Hepatocyte (in vitro differentiated cells): ENCODE data around the gene CFHR2. TPM values are rescaled to one million over a fixed set of nuclear protein-coding genes. Genes with fewer than 3 reads are reported as not detected.
"Not testable (repeated sequence)": the region's sequence is repeated elsewhere in the genome, so short reads cannot be mapped to it uniquely, and the experiment has no call there.

Source experiments
- DNase-seq: peaks from one replicate; pipeline ENCODE4 v3.0.0-alpha.2; 2016; ENCODE audit warnings: low spot score
- H2AFZ ChIP-seq: fragments of 200-600 bp; sonication (generic); 2 replicates; pipeline ENCODE4 v1.6.0; 2016; ENCODE audit warnings: antibody characterized with exemption, mild to moderate bottlenecking
- H3K27ac ChIP-seq: fragments of 200-600 bp; sonication (generic); 2 replicates; pipeline ENCODE4 v1.5.1; 2016; ENCODE audit warnings: mild to moderate bottlenecking
- H3K27me3 ChIP-seq: fragments of 200-600 bp; sonication (generic); 2 replicates; pipeline ENCODE4 v1.6.1; 2016
- H3K36me3 ChIP-seq: fragments of 200-600 bp; sonication (generic); replicated peaks from 2 replicates; pipeline ENCODE4 v1.5.1; 2016; ENCODE audit warnings: low read depth; ENCODE audit not compliant: insufficient read depth
- H3K4me1 ChIP-seq: fragments of 200-600 bp; sonication (generic); 2 replicates; pipeline ENCODE4 v1.5.1; 2016; ENCODE audit warnings: mild to moderate bottlenecking, moderate library complexity; ENCODE audit not compliant: insufficient read depth
- H3K4me2 ChIP-seq: fragments of 200-600 bp; sonication (generic); 2 replicates; pipeline ENCODE4 v1.6.0; 2016
- H3K4me3 ChIP-seq: fragments of 200-600 bp; sonication (generic); 2 replicates; pipeline ENCODE4 v1.5.1; 2016; ENCODE audit warnings: mild to moderate bottlenecking
- H3K79me2 ChIP-seq: fragments of 200-600 bp; sonication (generic); 2 replicates; pipeline ENCODE4 v1.6.0; 2017; ENCODE audit warnings: mild to moderate bottlenecking
- H3K9me2 ChIP-seq: fragments of 200-600 bp; sonication (generic); replicated peaks from 2 replicates; pipeline ENCODE4 v1.6.0; 2017; ENCODE audit warnings: mild to moderate bottlenecking; ENCODE audit not compliant: insufficient read depth
- H3K9me3 ChIP-seq: fragments of 200-600 bp; sonication (generic); 2 replicates; pipeline ENCODE4 v1.5.1; 2016; ENCODE audit warnings: low read depth, mild to moderate bottlenecking
- H4K20me1 ChIP-seq: fragments of 200-600 bp; sonication (generic); 2 replicates; pipeline ENCODE4 v1.6.0; 2016; ENCODE audit warnings: mild to moderate bottlenecking; ENCODE audit not compliant: insufficient read depth, poor library complexity, severe bottlenecking
- EZH2 ChIP-seq: fragments of 200-600 bp; sonication (generic); IDR thresholded peaks from 2 replicates; pipeline ENCODE4 v1.6.1; 2016; ENCODE audit warnings: antibody characterized with exemption, mild to moderate bottlenecking, borderline replicate concordance
- EZH2phosphoT487 ChIP-seq: fragments of 200-600 bp; sonication (generic); IDR thresholded peaks from one replicate; pipeline ENCODE4 v1.6.1; 2018; ENCODE audit warnings: antibody characterized with exemption, mild to moderate bottlenecking, low read depth, moderate library complexity; ENCODE audit not compliant: unreplicated experiment, severe bottlenecking
- WGBS: methylation state at CpG from one replicate; pipeline ENCODE4 v1.1.6; 2016; ENCODE audit warnings: low lambda C conversion rate; ENCODE audit errors: missing lambda C conversion rate; 5-methylcytosine and 5-hydroxymethylcytosine counted together
- polyA plus RNA-seq: library from polyadenylated mRNA; unstranded; fragments of >200 nt; fragmentation: Nextera tagmentation; extraction: Ambion mirVana; gene quantifications from 2 replicates; pipeline ENCODE4 v1.2.1, GENCODE V29; 2016
- total RNA-seq: library from RNA; depleted of rRNA; stranded (reverse); fragments of >200 nt; gene quantifications from 2 replicates; pipeline ENCODE4 v1.2.3, GENCODE V29; 2014
- TF ChIP-seq, protein P1 (sequence below): fragments of 200-600 bp; sonication (generic); IDR thresholded peaks from 2 replicates; pipeline ENCODE4 v1.5.1; 2016; ENCODE audit warnings: antibody characterized with exemption, mild to moderate bottlenecking; ENCODE audit not compliant: poor library complexity

Gene CFHR2
- total and polyA plus RNA-seq, 2 experiments from 2014 or later, result 9.6 to 35.6 TPM

- Histone ChIP-seq H2AFZ (no peak overlapping the region), H3K27ac (no peak overlapping the region), H3K4me2 (no peak overlapping the region), H3K9me3 (no peaks in the 10 kb centered on the region), H4K20me1 (no peaks in the 10 kb centered on the region), H3K9me2 (no peaks in the 10 kb centered on the region), H3K4me1 (no peaks in the 10 kb centered on the region), H3K4me3 (no peak overlapping the region), H3K36me3 (no peaks in the 10 kb centered on the region), H3K27me3 (no peaks in the 10 kb centered on the region), H3K79me2 (no peaks in the 10 kb centered on the region)
- WGBS, result 60% methylated on average over 1 of the region's 1 CpG
- DNase-seq, result no peak
- TF ChIP-seq, protein P1, sequence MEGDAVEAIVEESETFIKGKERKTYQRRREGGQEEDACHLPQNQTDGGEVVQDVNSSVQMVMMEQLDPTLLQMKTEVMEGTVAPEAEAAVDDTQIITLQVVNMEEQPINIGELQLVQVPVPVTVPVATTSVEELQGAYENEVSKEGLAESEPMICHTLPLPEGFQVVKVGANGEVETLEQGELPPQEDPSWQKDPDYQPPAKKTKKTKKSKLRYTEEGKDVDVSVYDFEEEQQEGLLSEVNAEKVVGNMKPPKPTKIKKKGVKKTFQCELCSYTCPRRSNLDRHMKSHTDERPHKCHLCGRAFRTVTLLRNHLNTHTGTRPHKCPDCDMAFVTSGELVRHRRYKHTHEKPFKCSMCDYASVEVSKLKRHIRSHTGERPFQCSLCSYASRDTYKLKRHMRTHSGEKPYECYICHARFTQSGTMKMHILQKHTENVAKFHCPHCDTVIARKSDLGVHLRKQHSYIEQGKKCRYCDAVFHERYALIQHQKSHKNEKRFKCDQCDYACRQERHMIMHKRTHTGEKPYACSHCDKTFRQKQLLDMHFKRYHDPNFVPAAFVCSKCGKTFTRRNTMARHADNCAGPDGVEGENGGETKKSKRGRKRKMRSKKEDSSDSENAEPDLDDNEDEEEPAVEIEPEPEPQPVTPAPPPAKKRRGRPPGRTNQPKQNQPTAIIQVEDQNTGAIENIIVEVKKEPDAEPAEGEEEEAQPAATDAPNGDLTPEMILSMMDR, result no peak
- TF ChIP-seq EZH2phosphoT487, result no peak
These were observed 37.3 kb downstream of the CFHR2 start for GRCh38 chr1:196980859-196981258.

DNA sequence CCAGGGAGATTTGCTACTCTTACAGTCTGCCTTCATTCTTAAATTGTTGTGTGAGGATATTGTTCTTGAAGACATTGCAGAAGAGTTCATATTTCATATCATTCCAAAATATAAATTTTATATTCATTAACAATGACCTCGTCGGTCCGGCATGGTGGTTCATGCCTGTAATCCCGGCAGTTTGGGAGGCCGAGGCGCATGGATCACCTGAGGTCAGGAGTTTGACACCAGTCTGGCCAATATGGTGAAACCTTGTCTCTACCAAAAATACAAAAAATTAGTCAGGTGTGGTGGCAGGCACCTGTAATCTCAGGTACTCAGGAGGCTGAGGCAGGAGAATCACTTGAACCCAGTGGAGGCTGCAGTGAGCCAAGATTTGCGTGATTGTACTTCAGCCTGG is 38.7 kb downstream of the CFHR2 start:
- not testable (repeated sequence) for H4K20me1 ChIP-seq, H3K79me2 ChIP-seq, H2AFZ ChIP-seq, H3K27ac ChIP-seq, H3K4me2 ChIP-seq, H3K27me3 ChIP-seq, H3K4me3 ChIP-seq, H3K9me3 ChIP-seq, H3K4me1 ChIP-seq, DNase-seq, H3K36me3 ChIP-seq, H3K9me2 ChIP-seq
- 91% methylated on average over 7 of the region's 7 CpGs for whole genome bisulfite sequencing

- not testable (repeated sequence) for H3K79me2 ChIP-seq, H3K4me1 ChIP-seq, H4K20me1 ChIP-seq, H3K36me3 ChIP-seq, H3K9me3 ChIP-seq, H3K27me3 ChIP-seq, H3K9me2 ChIP-seq, H3K4me3 ChIP-seq
- Histone ChIP-seq H3K4me2 (peak overlapping the region; percentile 57), H3K27ac (peak overlapping the region; percentile 34), H2AFZ (peak overlapping the region; percentile 41)
- 60% methylated on average over 11 of the region's 11 CpGs for WGBS
- DNase-seq, result peak; percentile 83
These were observed 48.5 kb downstream of the CFHR2 start for GRCh38 chr1:196991919-196992651.

DNA sequence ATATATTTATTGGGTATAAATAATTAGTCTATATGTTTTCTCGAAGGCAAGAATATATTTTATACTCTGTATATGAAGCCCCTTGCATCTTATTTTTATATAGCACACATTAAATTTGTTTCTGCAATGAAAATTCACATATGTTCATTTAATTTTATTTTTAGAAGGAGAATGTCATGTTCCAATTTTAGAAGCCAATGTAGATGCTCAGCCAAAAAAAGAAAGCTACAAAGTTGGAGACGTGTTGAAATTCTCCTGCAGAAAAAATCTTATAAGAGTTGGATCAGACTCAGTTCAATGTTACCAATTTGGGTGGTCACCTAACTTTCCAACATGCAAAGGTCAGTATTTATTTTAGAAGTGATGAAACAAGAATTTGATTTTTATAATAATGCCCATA is 50.4 kb downstream of the CFHR2 start:
- no peaks in the 10 kb centered on the region for H4K20me1 ChIP-seq
- H3K27ac ChIP-seq, result no peak overlapping the region
- H3K79me2 ChIP-seq, result no peaks in the 10 kb centered on the region
- no peak for DNase-seq
- H3K36me3 ChIP-seq, result no peaks in the 10 kb centered on the region
- no peak overlapping the region for H3K4me2 ChIP-seq
- no peaks in the 10 kb centered on the region for H3K27me3 ChIP-seq
- WGBS, result 94% methylated on average over 2 of the region's 2 CpGs
- no peak overlapping the region for H2AFZ ChIP-seq
- H3K9me3 ChIP-seq, result no peaks in the 10 kb centered on the region
- H3K4me1 ChIP-seq, result no peaks in the 10 kb centered on the region
- no peak overlapping the region for H3K4me3 ChIP-seq
- H3K9me2 ChIP-seq, result no peaks in the 10 kb centered on the region
- TF ChIP-seq, protein P1, result no peak
- TF ChIP-seq EZH2, result no peak
- no peak for TF ChIP-seq EZH2phosphoT487
